ENCODE data around the gene AKAP17A.
"Not testable (repeated sequence)": the region's sequence is repeated elsewhere in the genome, so short reads cannot be mapped to it uniquely, and the experiment has no call there.

The AKAP17A gene

GRCh38 chrX:1602299-1602698 lies 10.9 kb downstream of the AKAP17A start:
- no peak for DNase-seq (ENCODE audit: low spot score)

DNA sequence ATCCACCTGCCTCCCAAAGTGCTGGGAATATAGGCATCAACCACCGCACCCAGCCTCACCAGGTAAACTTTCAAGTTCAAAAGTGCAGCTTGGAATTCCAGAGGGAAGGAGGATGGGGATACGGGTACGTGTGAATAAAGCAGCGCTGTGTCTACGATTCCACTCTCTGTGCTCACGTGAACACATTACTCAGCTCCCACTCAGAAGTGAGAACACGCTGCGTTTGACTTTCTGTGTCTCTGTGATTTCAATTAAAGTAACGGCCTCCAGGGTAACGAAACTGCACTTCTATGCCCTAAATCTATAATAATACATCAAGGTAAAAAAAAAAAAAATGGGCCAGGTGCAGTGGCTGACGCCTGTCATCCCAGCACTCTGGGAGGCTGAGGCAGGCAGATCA lies 15.1 kb downstream of the AKAP17A start:
- no peak for DNase-seq (ENCODE audit: low spot score)

- DNase-seq (ENCODE audit: low spot score): no peak
Observed at GRCh38 chrX:1609311-1609710, 17.9 kb downstream of the AKAP17A start.

DNA sequence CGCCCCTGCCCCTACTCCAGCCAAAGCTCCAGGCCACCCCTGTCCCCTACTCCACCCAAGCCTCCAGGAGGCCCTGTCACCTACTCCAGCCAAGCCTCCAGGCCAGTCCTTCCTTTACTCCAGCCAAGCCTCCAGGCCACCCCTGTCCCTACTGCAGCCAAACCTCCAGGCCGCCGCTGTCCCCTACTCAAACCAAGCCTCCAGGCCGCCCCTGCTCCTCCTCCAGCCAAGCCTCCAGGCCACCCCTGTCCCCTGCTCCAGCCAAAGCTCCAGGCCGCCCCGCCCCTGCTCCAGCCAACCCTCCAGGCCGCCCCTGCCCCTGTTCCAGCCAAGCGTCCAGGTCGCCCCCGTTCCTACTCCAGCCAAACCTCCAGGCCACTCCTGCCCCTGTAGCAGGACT lies 18.4 kb downstream of the AKAP17A start:
- DNase-seq (ENCODE audit: low spot score): no peak

GRCh38 chrX:1610166-1610565 lies 18.8 kb downstream of the AKAP17A start:
- DNase-seq (ENCODE audit: low spot score): no peak

GRCh38 chrX:1610736-1611135 lies 19.3 kb downstream of the AKAP17A start:
- DNase-seq (ENCODE audit: low spot score): no peak

GRCh38 chrX:1612641-1613286 lies 21.4 kb downstream of the AKAP17A start:
- no peak for DNase-seq (ENCODE audit: low spot score)

DNA sequence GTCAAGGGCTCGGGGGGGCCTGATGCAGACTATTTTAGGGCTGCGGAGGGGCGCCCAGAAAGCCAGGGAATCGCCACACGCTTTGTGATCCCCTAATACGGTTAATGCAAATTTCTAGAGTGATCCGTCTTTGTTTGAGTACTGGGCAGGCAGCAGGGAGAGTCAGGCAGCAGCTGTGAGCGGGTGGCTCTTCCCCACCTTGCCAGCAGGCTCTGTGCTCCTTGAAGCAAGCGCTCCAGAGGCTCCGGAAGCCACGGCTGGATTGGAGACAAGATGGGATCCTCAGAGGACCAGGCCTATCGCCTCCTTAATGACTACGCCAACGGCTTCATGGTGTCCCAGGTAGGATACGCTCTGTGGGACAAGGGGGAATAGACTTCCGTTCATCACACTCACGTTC lies 23.5 kb downstream of the AKAP17A start, which contains the start of gene ASMT:
Gene ASMT, plus strand, starts transcription at position 133 of the 400 bp plus-strand sequence. Its CDS starts 141 bp downstream, at position 274.
- DNase-seq (ENCODE audit: low spot score): no peak

- no peak for DNase-seq (ENCODE audit: low spot score)
Observed at GRCh38 chrX:1618689-1619088, 27.3 kb downstream of the AKAP17A start.

- DNase-seq (ENCODE audit: low spot score): no peak
Observed at GRCh38 chrX:1623691-1624090, 32.3 kb downstream of the AKAP17A start.

DNA sequence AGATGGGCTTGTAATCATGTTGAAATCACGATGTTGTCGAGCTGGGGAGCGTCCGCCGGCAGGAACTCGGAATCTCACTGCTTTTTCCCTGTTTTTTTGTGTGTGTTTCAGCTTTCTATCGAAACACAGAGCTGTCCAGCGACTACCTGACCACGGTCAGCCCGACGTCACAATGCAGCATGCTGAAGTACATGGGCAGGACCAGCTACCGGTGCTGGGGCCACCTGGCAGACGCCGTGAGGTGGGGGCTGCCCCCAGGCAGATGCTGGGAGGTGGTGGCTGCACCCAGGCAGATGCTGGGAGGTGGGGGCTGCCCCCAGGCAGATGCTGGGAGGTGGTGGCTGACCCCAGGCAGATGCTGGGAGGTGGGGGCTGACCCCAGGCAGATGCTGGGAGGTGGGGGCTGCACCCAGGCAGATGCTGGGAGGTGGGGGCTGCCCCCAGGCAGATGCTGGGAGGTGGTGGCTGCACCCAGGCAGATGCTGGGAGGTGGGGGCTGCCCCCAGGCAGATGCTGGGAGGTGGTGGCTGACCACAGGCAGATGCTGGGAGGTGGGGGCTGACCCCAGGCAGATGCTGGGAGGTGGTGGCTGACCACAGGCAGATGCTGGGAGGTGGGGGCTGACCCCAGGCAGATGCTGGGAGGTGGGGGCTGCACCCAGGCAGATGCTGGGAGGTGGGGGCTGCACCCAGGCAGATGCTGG lies 32.9 kb downstream of the AKAP17A start:
- not testable (repeated sequence) for DNase-seq (ENCODE audit: low spot score)

- not testable (repeated sequence) for DNase-seq (ENCODE audit: low spot score)
Observed at GRCh38 chrX:1624861-1625215, 33.4 kb downstream of the AKAP17A start.

- DNase-seq (ENCODE audit: low spot score): no peak
Observed at GRCh38 chrX:1629244-1629643, 37.8 kb downstream of the AKAP17A start.

DNA sequence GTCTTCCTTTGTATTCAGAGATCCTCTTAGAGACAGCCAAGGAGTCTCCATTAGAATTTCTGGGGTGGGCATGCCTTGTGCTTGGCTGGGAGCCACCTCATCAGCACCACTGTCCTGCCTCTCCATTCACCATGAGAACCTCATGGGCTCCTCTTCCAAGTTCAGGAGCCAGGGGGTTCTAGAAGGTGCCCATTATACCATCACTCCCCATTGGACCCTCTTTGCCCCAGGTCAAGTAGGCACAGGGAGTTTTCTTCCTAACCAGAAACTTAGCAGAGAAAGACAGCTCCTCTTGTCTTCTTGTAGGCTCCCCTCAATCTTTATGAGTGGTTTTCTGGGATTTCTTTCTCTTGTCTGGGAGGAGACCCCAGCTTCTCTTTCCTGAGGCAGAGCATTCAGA lies 54.6 kb downstream of the AKAP17A start:
- no peak for DNase-seq (ENCODE audit: low spot score)

DNA sequence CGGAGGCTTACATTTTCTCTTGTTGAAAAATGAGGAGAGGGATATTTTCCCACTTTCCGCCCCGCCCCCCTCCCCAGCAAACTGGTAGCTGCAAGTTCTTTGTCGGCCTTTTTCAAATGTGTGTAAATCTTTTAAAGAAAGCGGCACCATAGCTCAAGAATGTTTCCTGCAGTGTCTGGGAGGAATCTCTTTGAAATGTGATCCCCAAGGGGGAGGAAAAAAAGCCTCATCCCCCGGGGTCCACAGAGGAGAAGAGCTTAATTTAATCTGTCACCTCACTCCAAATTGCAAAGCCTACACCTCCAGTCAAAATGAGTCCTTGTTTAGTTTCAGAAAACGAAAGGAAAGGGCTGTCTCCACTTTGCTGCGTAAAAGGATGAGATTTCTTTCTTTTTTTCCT lies 58.2 kb downstream of the AKAP17A start:
- no peak for DNase-seq (ENCODE audit: low spot score)
